Activated naive CD8-positive, alpha-beta T cell treated with anti-CD3 and anti-CD28 coated beads, Interleukin-2, amount 10 ng/mL, durations not matched to agents 7 days and 5 days (primary cell): Measurements from ENCODE around the gene MTA3. TPM values are rescaled to one million over a fixed set of nuclear protein-coding genes. Genes with fewer than 3 reads are reported as not detected.
A peak's percentile ranks its signal among the peaks of the same experiment; 100 is the strongest.
"Not testable (repeated sequence)": the region's sequence is repeated elsewhere in the genome, so short reads cannot be mapped to it uniquely, and the experiment has no call there.

ENCODE experiments used
- ATAC-seq: fragments of 150-1000 bp; cut with Tn5 transposase; one replicate; pipeline ENCODE4 v1.10.0; 2021; ENCODE audit warnings: low read depth, moderate library complexity
- POLR2A ChIA-PET: fragments of 350-600 bp; sonication (Branson Sonifier 250); formaldehyde crosslinking; loops from one replicate; lab custom pipeline; 2021; ENCODE audit warnings: antibody characterized with exemption; lab: Charles Lee
- DNase-seq: peaks from one replicate; pipeline ENCODE4 v3.0.0; 2021
- H3K27ac Mint-ChIP-seq: one replicate; pipeline ENCODE4 v1.8.0; 2022; ENCODE audit warnings: mild to moderate bottlenecking, mixed read lengths
- H3K27me3 Mint-ChIP-seq: one replicate; pipeline ENCODE4 v1.8.0; 2022; ENCODE audit warnings: mild to moderate bottlenecking, moderate library complexity, mixed read lengths
- H3K36me3 Mint-ChIP-seq: one replicate; pipeline ENCODE4 v1.8.0; 2021; ENCODE audit warnings: mild to moderate bottlenecking, mixed read lengths
- H3K4me1 Mint-ChIP-seq: one replicate; pipeline ENCODE4 v1.8.0; 2021; ENCODE audit warnings: mixed read lengths
- H3K4me3 Mint-ChIP-seq: one replicate; pipeline ENCODE4 v1.8.0; 2022; ENCODE audit warnings: mild to moderate bottlenecking, moderate library complexity, mixed read lengths
- H3K9me3 Mint-ChIP-seq: one replicate; pipeline ENCODE4 v1.8.0; 2021; ENCODE audit warnings: mixed read lengths
- total RNA-seq, 2 experiments: library from RNA; stranded (reverse); gene quantifications; one replicate each; pipeline ENCODE4 v1.2.3, GENCODE V29; 2021

The MTA3 gene
- total RNA-seq, 2 experiments from 2014 or later = 35.6 to 36.2 TPM

DNA sequence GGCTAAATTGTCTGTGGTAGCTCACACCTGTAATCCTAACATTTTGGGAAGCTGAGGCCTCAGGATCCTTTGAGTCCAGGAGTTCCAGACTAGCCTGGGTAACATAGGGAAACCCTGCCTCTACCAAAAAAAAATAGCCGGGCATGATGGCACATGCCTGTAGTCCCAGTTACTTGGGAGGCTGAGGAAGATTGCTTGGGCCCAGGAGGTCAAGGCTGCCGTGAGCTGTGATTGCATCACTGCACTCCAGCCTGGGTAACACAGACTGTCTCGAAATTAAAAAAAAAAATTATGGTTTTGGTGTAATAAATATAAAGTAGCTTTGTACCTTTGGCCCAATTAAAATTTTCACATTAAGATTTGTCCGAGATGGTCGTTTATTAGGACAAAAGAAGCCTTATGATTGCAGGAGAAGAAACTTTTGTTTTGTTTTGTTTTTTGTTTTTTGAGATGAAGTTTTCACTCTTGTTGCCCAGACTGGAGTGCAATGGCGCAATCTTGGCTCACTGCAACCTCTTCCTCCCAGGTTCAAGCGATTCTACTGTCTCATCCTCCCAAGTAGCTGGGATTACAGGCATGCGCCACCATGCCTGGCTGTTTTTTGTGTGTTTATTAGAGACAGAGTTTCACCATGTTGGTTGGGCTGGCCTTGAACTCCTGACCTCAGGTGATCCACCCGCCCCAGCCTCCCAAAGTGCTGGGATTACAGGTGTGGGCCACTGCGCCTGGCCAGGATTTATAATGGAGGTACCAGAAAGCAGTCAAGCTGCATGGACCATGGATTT is 4.1 kb downstream of the MTA3 start:
- POLR2A ChIA-PET = no interaction called here
- ATAC-seq (no peak), DNase-seq (no peak)
- no peak overlapping the region for H3K4me3 Mint-ChIP-seq
- H3K27me3 Mint-ChIP-seq = no peaks in the 10 kb centered on the region
- no peak overlapping the region for H3K27ac Mint-ChIP-seq
- peaks cover 34% of the 10 kb centered on the region for H3K36me3 Mint-ChIP-seq
- H3K9me3 Mint-ChIP-seq = peaks cover 2% of the 10 kb centered on the region
- H3K4me1 Mint-ChIP-seq = peaks cover 23% of the 10 kb centered on the region

DNA sequence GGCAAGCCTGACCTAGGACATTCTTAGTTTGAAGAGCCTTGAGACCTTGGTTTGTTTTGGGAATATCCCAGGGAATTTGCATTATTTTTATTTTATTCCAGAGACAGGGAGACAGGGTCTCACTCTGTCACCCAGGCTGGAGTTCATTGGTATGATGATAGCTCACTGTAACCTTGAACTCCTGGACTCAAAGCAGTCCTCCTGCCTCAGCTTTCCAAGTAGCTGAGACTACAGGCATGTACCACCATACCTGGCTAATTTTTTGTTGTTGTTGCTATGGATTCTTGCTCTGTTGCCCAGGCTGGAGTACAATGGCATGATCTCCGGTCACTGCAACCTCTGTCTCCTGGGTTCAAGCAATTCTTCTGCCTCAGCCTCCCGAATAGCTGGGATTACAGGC is 4.8 kb downstream of the MTA3 start:
- peaks cover 34% of the 10 kb centered on the region for H3K36me3 Mint-ChIP-seq
- H3K27ac Mint-ChIP-seq = no peak overlapping the region
- H3K4me1 Mint-ChIP-seq = peaks cover 22% of the 10 kb centered on the region
- POLR2A ChIA-PET = no interaction called here
- DNase-seq = no peak
- H3K27me3 Mint-ChIP-seq = no peaks in the 10 kb centered on the region
- no peak overlapping the region for H3K4me3 Mint-ChIP-seq
- H3K9me3 Mint-ChIP-seq = peaks cover 2% of the 10 kb centered on the region
- ATAC-seq = no peak

DNA sequence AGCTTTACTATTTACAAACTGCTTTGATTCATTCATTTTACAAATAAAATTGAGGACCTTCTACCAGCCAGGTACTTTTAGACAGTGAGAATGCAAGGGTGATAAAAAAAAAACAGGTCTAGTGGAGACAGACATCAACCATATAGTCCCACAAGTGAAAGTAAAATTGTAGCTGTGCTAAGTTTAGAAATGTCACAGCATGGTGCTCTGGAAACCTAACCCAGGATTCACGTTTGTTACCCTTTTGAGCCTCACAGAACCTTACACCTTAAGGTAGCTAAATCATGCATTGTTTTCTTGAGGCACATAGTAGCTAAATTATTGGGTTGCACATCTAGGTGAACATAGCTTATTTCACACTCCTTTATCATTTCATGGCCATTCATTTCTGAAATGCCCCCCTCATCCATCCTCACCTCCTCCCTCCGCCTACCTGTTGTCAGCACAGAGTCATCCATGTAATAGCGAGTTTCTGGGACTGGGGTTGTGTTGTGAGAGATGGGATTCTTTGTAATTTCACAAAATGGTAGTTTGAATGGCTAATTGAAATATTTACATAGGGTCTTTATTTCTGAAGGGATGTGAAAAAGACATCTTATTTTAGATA is 7.1 kb downstream of the MTA3 start:
- peak overlapping the region; percentile 35 for H3K4me3 Mint-ChIP-seq
- ATAC-seq (peak; percentile 95), DNase-seq (no peak)
- H3K36me3 Mint-ChIP-seq = peaks cover 46% of the 10 kb centered on the region
- peak overlapping the region; percentile 58 for H3K27ac Mint-ChIP-seq
- H3K4me1 Mint-ChIP-seq = peaks cover 15% of the 10 kb centered on the region
- H3K27me3 Mint-ChIP-seq = no peaks in the 10 kb centered on the region
- POLR2A ChIA-PET = interaction anchor here (0.7 kb wide), 1 partner anchor 9 kb away, joined by 4 read pairs; no protein-coding TSS in a partner anchor
- peaks cover 2% of the 10 kb centered on the region for H3K9me3 Mint-ChIP-seq

DNA sequence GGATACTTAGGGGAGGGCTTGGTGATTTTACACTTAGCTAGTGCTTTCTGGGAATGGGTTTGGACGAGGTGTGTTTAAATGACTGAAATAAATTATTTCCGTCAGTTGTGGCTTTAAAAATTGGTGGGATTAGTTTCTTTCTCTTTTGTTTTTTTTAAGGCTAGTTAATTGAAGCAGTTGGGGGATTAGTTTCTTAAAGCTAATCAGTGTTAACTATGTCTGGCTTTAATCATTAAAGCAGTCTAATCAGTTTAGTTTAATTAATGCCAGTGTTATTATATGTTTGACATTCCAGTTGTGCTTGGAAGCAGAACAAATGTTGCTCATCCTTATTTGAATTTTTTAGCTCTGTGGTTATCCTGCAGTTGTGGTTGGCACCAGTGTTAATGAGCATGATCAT is 10.2 kb downstream of the MTA3 start:
- POLR2A ChIA-PET = no interaction called here
- Mint-ChIP-seq H3K36me3 (peaks cover 41% of the 10 kb centered on the region), H3K9me3 (no peaks in the 10 kb centered on the region), H3K4me1 (peaks cover 15% of the 10 kb centered on the region), H3K27ac (no peak overlapping the region), H3K4me3 (no peak overlapping the region), H3K27me3 (no peaks in the 10 kb centered on the region)
- ATAC-seq = no peak
- no peak for DNase-seq

DNA sequence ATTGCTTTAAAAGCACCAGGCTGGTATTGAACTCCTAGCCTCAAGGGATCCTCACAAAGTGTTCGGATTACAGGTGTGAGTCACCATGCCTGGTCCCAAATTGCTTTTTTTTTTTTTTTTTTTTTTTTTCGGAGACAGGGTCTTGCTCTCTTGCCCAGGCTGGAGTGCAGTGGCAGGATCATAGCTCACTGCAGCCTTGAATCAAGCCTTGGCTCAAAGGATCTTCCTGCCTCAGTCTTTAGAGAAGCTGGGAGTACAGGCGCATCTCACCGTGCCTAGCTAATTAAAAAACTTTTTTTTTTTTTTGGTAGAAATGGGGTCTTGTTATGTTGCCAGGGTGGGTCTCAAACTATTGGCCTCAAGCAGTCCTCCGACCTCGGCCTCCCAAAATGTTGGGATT is 12.8 kb downstream of the MTA3 start:
- DNase-seq (no peak), ATAC-seq (no peak)
- H3K4me3 Mint-ChIP-seq = no peak overlapping the region
- peaks cover 3% of the 10 kb centered on the region for H3K4me1 Mint-ChIP-seq
- POLR2A ChIA-PET = interaction anchor here (0.6 kb wide), 1 partner anchor 1014 kb away, joined by 4 read pairs; the partner anchor contains the start of gene THADA
- H3K27me3 Mint-ChIP-seq = no peaks in the 10 kb centered on the region
- H3K9me3 Mint-ChIP-seq = no peaks in the 10 kb centered on the region
- no peak overlapping the region for H3K27ac Mint-ChIP-seq
- H3K36me3 Mint-ChIP-seq = peaks cover 32% of the 10 kb centered on the region

DNA sequence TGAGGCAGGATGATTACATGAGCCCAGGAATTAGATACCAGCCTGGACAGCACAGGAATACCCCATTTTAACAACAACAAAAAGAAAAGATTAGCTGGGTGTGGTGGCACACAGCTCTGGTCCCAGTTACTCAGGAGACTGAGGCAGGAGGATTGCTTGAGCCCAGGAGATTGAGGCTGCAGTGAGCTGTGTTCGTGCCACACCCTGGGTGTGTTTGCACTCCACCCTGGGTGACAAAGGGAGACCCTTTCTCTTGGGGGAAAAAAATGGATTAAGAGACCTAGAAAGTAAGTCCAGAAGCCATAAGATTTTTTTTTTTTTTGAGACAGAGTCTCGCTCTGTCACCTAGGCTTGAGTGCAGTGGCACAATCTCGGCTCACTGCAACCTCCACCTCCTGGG is 16.2 kb downstream of the MTA3 start:
- POLR2A ChIA-PET, H3K4me3 Mint-ChIP-seq, H3K27ac Mint-ChIP-seq, DNase-seq, H3K4me1 Mint-ChIP-seq, H3K9me3 Mint-ChIP-seq, H3K27me3 Mint-ChIP-seq, ATAC-seq: not testable (repeated sequence)
- H3K36me3 Mint-ChIP-seq = peaks cover 23% of the 10 kb centered on the region

DNA sequence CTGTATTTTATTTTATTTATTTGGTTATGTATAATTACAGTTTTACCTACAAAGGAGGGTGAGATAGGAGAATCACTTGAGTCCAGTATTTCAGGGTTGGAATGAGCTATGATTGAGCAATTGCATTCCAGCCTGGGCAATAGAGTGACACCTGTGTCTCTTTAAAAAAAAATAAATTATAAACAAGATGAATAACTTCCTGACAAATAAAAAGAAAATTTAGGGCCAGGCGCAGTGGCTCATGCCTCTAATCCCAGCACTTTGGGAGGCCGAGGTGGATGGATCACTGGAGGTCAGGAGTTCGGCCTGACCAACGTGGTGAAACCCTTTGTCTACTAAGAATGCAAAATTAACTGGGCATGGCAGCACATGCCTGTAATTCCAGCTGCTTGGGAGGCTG is 17.3 kb downstream of the MTA3 start:
- H3K4me1 Mint-ChIP-seq = peaks cover 4% of the 10 kb centered on the region
- POLR2A ChIA-PET = interaction anchor here (0.7 kb wide), 1 partner anchor 87 kb away, joined by 3 read pairs; no protein-coding TSS in a partner anchor
- no peaks in the 10 kb centered on the region for H3K27me3 Mint-ChIP-seq
- peaks cover 21% of the 10 kb centered on the region for H3K36me3 Mint-ChIP-seq
- DNase-seq = no peak
- H3K27ac Mint-ChIP-seq = no peak overlapping the region
- no peak for ATAC-seq
- no peaks in the 10 kb centered on the region for H3K9me3 Mint-ChIP-seq
- no peak overlapping the region for H3K4me3 Mint-ChIP-seq

DNA sequence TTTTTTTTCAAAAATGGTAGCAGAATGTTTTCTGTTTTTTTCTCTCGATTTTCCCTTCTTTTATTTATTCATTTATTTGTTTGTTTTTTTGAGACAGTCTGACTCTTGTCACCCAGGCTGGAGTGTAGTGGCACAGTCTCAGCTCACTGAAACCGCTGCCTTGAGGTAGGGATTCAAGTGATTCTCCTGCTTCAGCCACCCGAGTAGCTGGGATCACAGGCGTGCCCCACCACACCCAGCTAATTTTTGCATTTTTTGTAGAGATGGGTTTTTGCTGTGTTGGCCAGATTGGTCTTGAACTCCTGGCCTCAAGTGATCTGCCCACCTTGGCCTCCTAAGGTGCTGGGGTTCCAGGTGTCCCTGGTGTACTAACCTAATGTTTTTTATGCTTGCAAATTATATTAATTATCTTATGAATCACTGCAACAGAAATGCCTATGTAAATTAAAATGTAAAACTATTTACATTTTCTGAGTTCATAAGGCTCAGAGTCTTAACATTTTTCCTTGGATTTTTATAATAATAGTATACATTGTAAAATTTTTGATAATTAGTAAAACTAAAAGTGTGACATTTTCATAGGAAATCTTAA is 19.2 kb downstream of the MTA3 start:
- no peaks in the 10 kb centered on the region for H3K9me3 Mint-ChIP-seq
- DNase-seq = no peak
- no peak for ATAC-seq
- H3K36me3 Mint-ChIP-seq = peaks cover 20% of the 10 kb centered on the region
- no peaks in the 10 kb centered on the region for H3K27me3 Mint-ChIP-seq
- H3K4me1 Mint-ChIP-seq = peaks cover 4% of the 10 kb centered on the region
- POLR2A ChIA-PET = no interaction called here
- H3K27ac Mint-ChIP-seq = no peak overlapping the region
- H3K4me3 Mint-ChIP-seq = no peak overlapping the region

DNA sequence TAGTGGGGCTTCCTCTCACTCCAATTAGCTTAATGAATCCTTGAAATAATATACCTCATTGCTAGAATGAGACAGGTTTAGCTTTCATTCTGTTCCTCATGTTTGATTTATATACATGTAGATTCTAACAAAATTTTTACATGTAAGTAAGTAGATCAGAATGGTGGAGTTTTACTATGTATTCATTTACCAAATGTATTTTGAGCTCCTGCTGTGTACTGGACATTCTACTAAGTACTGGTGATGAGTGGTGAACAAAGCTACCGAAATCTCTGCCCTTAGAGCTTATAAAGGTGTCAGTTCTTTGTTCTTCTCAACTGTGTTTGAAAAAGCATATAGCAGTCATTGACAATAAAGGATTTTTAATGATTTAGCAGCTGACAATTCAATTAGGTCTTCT is 19.7 kb downstream of the MTA3 start:
- Mint-ChIP-seq H3K36me3 (peaks cover 17% of the 10 kb centered on the region), H3K27me3 (no peaks in the 10 kb centered on the region), H3K4me1 (peaks cover 4% of the 10 kb centered on the region), H3K9me3 (no peaks in the 10 kb centered on the region), H3K27ac (no peak overlapping the region), H3K4me3 (no peak overlapping the region)
- DNase-seq (no peak), ATAC-seq (no peak)
- POLR2A ChIA-PET = no interaction called here

DNA sequence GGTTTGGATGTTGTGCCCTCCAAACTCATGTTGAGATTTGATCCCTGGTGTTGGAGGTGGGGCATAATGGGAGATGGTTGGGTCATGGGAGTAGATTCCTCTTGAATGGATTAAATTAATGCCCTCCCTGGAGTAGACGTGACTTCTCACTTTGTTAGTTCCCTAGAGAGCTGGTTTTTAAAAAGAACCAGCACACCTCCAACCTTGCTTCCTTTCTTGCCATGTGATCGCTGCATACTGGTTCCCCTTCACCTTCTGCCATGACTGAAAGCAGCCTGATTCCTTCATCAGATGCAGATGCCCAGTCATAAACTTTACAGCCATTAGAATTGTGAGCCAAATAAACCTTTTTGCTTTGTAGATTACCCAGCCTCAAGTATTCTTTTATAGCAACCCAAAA is 21.7 kb downstream of the MTA3 start:
- no peak for DNase-seq
- Mint-ChIP-seq H3K4me3 (no peak overlapping the region), H3K9me3 (no peaks in the 10 kb centered on the region), H3K27ac (no peak overlapping the region), H3K4me1 (peaks cover 4% of the 10 kb centered on the region), H3K27me3 (no peaks in the 10 kb centered on the region), H3K36me3 (peaks cover 16% of the 10 kb centered on the region)
- POLR2A ChIA-PET = no interaction called here
- ATAC-seq = no peak

DNA sequence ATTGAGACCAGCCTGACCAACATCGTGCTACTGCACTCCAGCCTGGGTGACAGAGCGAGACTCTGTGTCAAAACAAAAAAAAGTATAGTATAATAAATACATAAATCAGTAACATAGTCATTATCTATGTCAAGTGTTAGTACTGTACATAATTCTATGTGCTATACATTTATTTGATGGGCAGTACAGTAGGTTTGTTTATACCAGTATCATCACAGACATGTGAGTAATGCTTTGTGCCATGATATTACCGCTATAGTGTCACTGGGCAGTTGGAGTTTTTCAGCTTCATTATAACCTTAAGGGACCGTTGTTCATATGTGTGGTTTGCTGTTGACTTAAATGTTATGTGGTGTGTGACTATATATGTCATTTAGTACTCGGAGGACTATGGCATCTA is 24.9 kb downstream of the MTA3 start:
- Mint-ChIP-seq H3K9me3 (no peaks in the 10 kb centered on the region), H3K4me1 (peaks cover 5% of the 10 kb centered on the region), H3K36me3 (peaks cover 10% of the 10 kb centered on the region), H3K4me3 (no peak overlapping the region), H3K27me3 (no peaks in the 10 kb centered on the region), H3K27ac (no peak overlapping the region)
- no peak for DNase-seq
- no peak for ATAC-seq
- POLR2A ChIA-PET = no interaction called here

DNA sequence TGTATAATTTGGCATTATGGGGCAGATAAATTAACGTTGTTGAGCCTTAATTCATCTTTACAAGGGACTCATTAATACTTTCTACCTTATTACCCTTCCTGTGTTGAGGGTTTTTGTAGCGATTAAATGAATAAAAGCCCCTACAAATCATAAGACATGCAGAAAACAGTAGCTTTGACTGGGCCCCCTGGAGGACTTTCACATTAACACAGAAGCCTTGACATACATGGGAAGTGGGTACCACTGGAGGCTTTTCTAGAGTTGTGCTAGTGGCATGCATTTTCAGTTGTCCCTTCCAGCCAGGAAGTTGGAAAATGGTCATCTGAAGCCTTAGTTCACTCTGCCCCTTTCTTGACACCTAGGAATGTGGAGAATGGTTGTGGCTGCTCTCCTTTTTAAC is 30.2 kb downstream of the MTA3 start:
- H3K27me3 Mint-ChIP-seq = no peaks in the 10 kb centered on the region
- POLR2A ChIA-PET = no interaction called here
- no peaks in the 10 kb centered on the region for H3K9me3 Mint-ChIP-seq
- H3K27ac Mint-ChIP-seq = no peak overlapping the region
- ATAC-seq = no peak
- no peak for DNase-seq
- peaks cover 2% of the 10 kb centered on the region for H3K36me3 Mint-ChIP-seq
- no peak overlapping the region for H3K4me3 Mint-ChIP-seq
- peaks cover 8% of the 10 kb centered on the region for H3K4me1 Mint-ChIP-seq

DNA sequence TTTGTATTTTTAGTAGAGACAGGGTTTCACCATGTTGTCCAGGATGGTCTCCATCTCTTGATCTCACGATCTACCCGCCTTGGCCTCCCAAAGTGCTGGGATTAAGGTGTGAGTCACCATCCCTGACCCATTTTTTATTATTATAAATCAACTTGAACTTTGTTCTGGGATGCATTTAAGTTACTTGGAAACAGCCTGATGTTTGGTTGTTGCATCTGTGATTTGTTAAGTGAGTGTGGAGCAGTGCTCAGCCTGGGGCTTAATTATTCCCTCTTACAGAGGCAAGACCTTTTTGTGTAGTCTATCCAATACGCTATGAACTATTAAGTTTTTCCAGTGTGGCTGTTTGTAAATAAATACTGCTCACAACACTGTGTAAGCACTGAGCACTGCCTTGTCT is 32.6 kb downstream of the MTA3 start:
- H3K27ac Mint-ChIP-seq = no peak overlapping the region
- ATAC-seq (no peak), DNase-seq (no peak)
- no peaks in the 10 kb centered on the region for H3K9me3 Mint-ChIP-seq
- H3K27me3 Mint-ChIP-seq = no peaks in the 10 kb centered on the region
- no peak overlapping the region for H3K4me3 Mint-ChIP-seq
- H3K36me3 Mint-ChIP-seq = peaks cover 2% of the 10 kb centered on the region
- POLR2A ChIA-PET = no interaction called here
- peaks cover 7% of the 10 kb centered on the region for H3K4me1 Mint-ChIP-seq
